GM12878 (cell line): ENCODE measurements around the gene LRIT2. TPM values are rescaled to one million over a fixed set of nuclear protein-coding genes. Genes with fewer than 3 reads are reported as not detected.

Experiments used
- ATAC-seq: fragments of 200-7000 bp; cut with Tn5 transposase; 3 replicates; pipeline ENCODE4 v1.9.1; 2020; ENCODE audit warnings: mild to moderate bottlenecking, moderate library complexity
- BruUV-seq: library from RNA; stranded (reverse); fragments of 400-500 nt; replicated peaks from 2 replicates; lab custom pipeline; 2021; lab: Mats Ljungman, UMichigan
- CTCF ChIA-PET: fragments of 300-600 bp; sonication (Branson Sonifier 250); formaldehyde crosslinking; extraction: SDS; loops from one replicate; lab custom pipeline; 2021; ENCODE audit warnings: inconsistent platforms; lab: Yijun Ruan, JAX
- POLR2A ChIA-PET: fragments of 350-600 bp; formaldehyde crosslinking; extraction: SDS; loops from one replicate; lab custom pipeline; 2021; ENCODE audit warnings: inconsistent platforms; lab: Charles Lee
- RAD21 ChIA-PET: fragments of 300-600 bp; sonication (Branson Sonifier 250); formaldehyde crosslinking; loops from one replicate; lab custom pipeline; 2023; ENCODE audit warnings: antibody characterized with exemption; ENCODE audit not compliant: unreplicated experiment; lab: Charles Lee
- SMC1A ChIA-PET: fragments of 300-600 bp; sonication (Branson Sonifier 250); formaldehyde crosslinking; loops from one replicate; lab custom pipeline; 2023; ENCODE audit not compliant: unreplicated experiment, uncharacterized antibody; lab: Charles Lee
- DNase-seq: peaks from one replicate; pipeline ENCODE4 v3.0.0-alpha.2; 2011; ENCODE audit warnings: low read depth, low spot score
- FAIRE-seq: peaks from 3 replicates; lab custom pipeline; 2011; peaks lifted over from hg19 to GRCh38; lab: Jason Lieb, UNC
- H2AFZ ChIP-seq: 2 replicates; pipeline ENCODE4 v1.6.0; 2011; ENCODE audit warnings: low read depth, low read length, control low read depth; ENCODE audit not compliant: control insufficient read depth
- H3K27ac ChIP-seq: 2 replicates; pipeline ENCODE4 v1.5.1; 2011; ENCODE audit warnings: control low read depth; ENCODE audit not compliant: control insufficient read depth, insufficient read depth
- H3K27me3 ChIP-seq, 2 experiments: replicated peaks in 1 of 2; 2 replicates each; pipeline versions ENCODE4 v1.6.0 to v1.6.1; 2011; ENCODE audit warnings: low read length in 1 of 2; ENCODE audit not compliant: control insufficient read depth in 2 of 2, insufficient read depth in 2 of 2
- H3K36me3 ChIP-seq, 2 experiments: 2 replicates each; pipeline ENCODE4 v1.5.1; 2011; ENCODE audit warnings: low read length in 1 of 2; ENCODE audit not compliant: control insufficient read depth in 2 of 2, insufficient read depth in 2 of 2
- H3K4me1 ChIP-seq: 2 replicates; pipeline ENCODE4 v1.6.1; 2011; ENCODE audit warnings: mild to moderate bottlenecking, low read length, moderate library complexity, mixed read lengths; ENCODE audit not compliant: control insufficient read depth, insufficient read depth
- H3K4me2 ChIP-seq: 2 replicates; pipeline ENCODE4 v1.6.0; 2011; ENCODE audit warnings: control low read depth; ENCODE audit not compliant: control insufficient read depth, insufficient read depth
- H3K4me3 ChIP-seq: fragments of 200-600 bp; sonication (generic); 2 replicates; pipeline ENCODE4 v1.5.1; 2016
- H3K79me2 ChIP-seq: 2 replicates; pipeline ENCODE4 v1.6.0; 2011; ENCODE audit warnings: low read length; ENCODE audit not compliant: control insufficient read depth, insufficient read depth
- H3K9ac ChIP-seq: 2 replicates; pipeline ENCODE4 v1.8.0; 2011; ENCODE audit warnings: low read length, control low read depth, mixed read lengths; ENCODE audit not compliant: control insufficient read depth, insufficient read depth
- H3K9me3 ChIP-seq: replicated peaks from 3 replicates; pipeline ENCODE4 v1.5.1; 2011; ENCODE audit warnings: mild to moderate bottlenecking, low read length; ENCODE audit not compliant: control insufficient read depth, insufficient read depth
- H4K20me1 ChIP-seq: 2 replicates; pipeline ENCODE4 v1.6.0; 2011; ENCODE audit not compliant: control insufficient read depth, insufficient read depth
- BACH1 ChIP-seq: fragments of 450-650 bp; IDR thresholded peaks from 2 replicates; pipeline ENCODE4 v1.6.1; 2017; ENCODE audit warnings: mild to moderate bottlenecking, borderline replicate concordance
- CBX3 ChIP-seq: fragments of 200-600 bp; sonication (generic); IDR thresholded peaks from 2 replicates; pipeline ENCODE4 v1.6.1; 2016; ENCODE audit warnings: low read depth, borderline replicate concordance
- CREM ChIP-seq: IDR thresholded peaks from 2 replicates; pipeline ENCODE4 v1.6.1; 2014; ENCODE audit warnings: antibody characterized with exemption, low read depth
- DPF2 ChIP-seq: fragments of 450-650 bp; IDR thresholded peaks from 2 replicates; pipeline ENCODE4 v1.6.1; 2017; ENCODE audit warnings: mild to moderate bottlenecking
- IKZF2 ChIP-seq, 2 experiments: fragments of 450-650 bp; IDR thresholded peaks; 2 replicates each; pipeline ENCODE4 v1.6.1; 2017; ENCODE audit warnings: mild to moderate bottlenecking in 2 of 2, moderate library complexity in 2 of 2
- PAX5 ChIP-seq: IDR thresholded peaks from 2 replicates; pipeline ENCODE4 v1.6.1; 2011; ENCODE audit warnings: low read depth, low read length, borderline replicate concordance
- SMAD5 ChIP-seq: IDR thresholded peaks from 2 replicates; pipeline ENCODE4 v1.6.1; 2016; ENCODE audit warnings: antibody characterized with exemption, low read depth
- ZNF24 ChIP-seq: fragments of 450-650 bp; IDR thresholded peaks from 2 replicates; pipeline ENCODE4 v1.6.1; 2017; ENCODE audit warnings: antibody characterized with exemption, mild to moderate bottlenecking
- WGBS: methylation state at CpG from one replicate; pipeline ENCODE4 v1.1.6; 2016; ENCODE audit warnings: low lambda C conversion rate; ENCODE audit not compliant: insufficient replicate concordance, insufficient coverage; ENCODE audit errors: missing lambda C conversion rate; 5-methylcytosine and 5-hydroxymethylcytosine counted together
- in situ Hi-C: fragments of 300-500 bp; cut with MboI; formaldehyde crosslinking; loops from 9 replicates; pipeline ENCODE4 v1.14.3; 2018; ENCODE audit warnings: mixed read lengths
- intact Hi-C: fragments of 100-400 bp; cut with micrococcal nuclease; formaldehyde crosslinking; loops from one replicate; pipeline ENCODE4 v1.14.2; 2022; ENCODE audit not compliant: unreplicated experiment
- polyA plus RNA-seq, 11 experiments: library from polyadenylated mRNA; depleted of rRNA in 4 of 11; unstranded in 6 of 11; stranded (reverse) in 5 of 11; fragments of >200 nt; fragmentation: Nextera tagmentation in 4 of 11; fragmentation: Illumina TruSeq in 1 of 11; extraction: Ambion mirVana in 4 of 11; extraction: Trizol in 1 of 11; gene quantifications; 1 replicate in 1 of 11; 2 replicates in 10 of 11; pipeline versions ENCODE4 v1.2.1 to v1.2.3, GENCODE V29; 2011 to 2016; ENCODE audit warnings: inconsistent platforms in 2 of 11, missing spikeins in 2 of 11, low read depth in 1 of 11
- total RNA-seq, 4 experiments: library from RNA; depleted of rRNA in 3 of 4; stranded (reverse); fragments of >200 nt in 3 of 4; fragmentation: Illumina TruSeq in 1 of 4; extraction: Trizol in 1 of 4; gene quantifications; 2 replicates each; pipeline versions ENCODE4 v1.2.1 to v1.2.3, GENCODE V29; 2013 to 2021
- TF ChIP-seq, protein P1 (sequence below): IDR thresholded peaks from 2 replicates; pipeline ENCODE4 v1.6.1; 2011; ENCODE audit warnings: low read depth, mild to moderate bottlenecking, low read length, moderate library complexity, borderline replicate concordance; ENCODE audit errors: extremely low read depth
- TF ChIP-seq, protein P2 (sequence below): fragments of 450-650 bp; formaldehyde crosslinking; IDR thresholded peaks from 2 replicates; pipeline ENCODE4 v1.4.0; 2020; ENCODE audit warnings: mild to moderate bottlenecking, moderate library complexity
- TF ChIP-seq, protein P3 (sequence below): IDR thresholded peaks from 2 replicates; pipeline ENCODE4 v1.6.1; 2012; ENCODE audit warnings: low read depth, low read length, improper control_type of control experiment

LRIT2 gene
- total and polyA plus RNA-seq, 10 of the 15 experiments (the other 5 are each of a cell fraction or from before 2014, with no cell fraction given) = not detected

DNA sequence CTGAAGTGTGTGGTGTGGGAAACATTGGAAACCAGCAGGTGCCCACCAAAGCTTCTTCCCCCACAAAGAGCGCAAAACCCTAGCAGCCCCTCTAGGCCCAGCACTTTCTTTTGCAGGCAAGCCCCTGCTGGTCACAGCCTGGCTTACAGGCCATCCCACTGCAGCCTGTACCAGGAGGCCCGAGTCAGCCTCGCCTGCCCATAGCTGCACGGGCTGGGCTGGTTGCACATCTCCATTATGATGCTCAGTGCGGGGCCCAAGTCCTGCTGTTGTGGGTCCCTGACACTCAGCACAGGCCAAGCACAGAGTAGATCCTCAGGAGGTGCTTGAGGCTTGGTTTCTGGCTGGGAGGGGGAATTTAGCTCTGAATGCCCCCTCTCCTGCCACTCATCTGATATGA is 23.0 kb downstream of the LRIT2 start:
- in situ Hi-C loops (loop anchor here (10.0 kb wide), 1 partner anchor 58 kb away; no protein-coding TSS in a partner anchor), intact Hi-C loops (no loop called here)
- POLR2A ChIA-PET = no interaction called here
- FAIRE-seq = no peak
- BruUV-seq = no TSS peak
- Histone ChIP-seq H3K4me3 (no peak overlapping the region), H3K27me3 (peaks cover 0 to 7% of the 10 kb centered on the region in 2 experiments; a peak in 3 of 4 replicates), H3K4me2 (no peak overlapping the region), H3K9me3 (no peaks in the 10 kb centered on the region), H2AFZ (no peak overlapping the region), H3K79me2 (no peaks in the 10 kb centered on the region)
- SMC1A ChIA-PET = interaction anchor here (0.8 to 15.0 kb wide), 8 partner anchors 9 to 54 kb away, joined by 3 to 155 read pairs (median 8); no protein-coding TSS in a partner anchor
- 89% methylated on average over 5 of the region's 5 CpGs for WGBS
- DNase-seq = no peak
- CTCF ChIA-PET = interaction anchor here (1.0 to 28.3 kb wide), 8 partner anchors 9 to 143 kb away, joined by 3 to 788 read pairs (median 4); partner anchors contain the start of genes GHITM and GPR15LG
- TF ChIP-seq, protein P1, sequence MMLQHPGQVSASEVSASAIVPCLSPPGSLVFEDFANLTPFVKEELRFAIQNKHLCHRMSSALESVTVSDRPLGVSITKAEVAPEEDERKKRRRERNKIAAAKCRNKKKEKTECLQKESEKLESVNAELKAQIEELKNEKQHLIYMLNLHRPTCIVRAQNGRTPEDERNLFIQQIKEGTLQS = no peak
- no peak for TF ChIP-seq IKZF2 (IDR thresholded peaks at IDR 0.05)
- TF ChIP-seq SMAD5 = no peak
- TF ChIP-seq, protein P2, sequence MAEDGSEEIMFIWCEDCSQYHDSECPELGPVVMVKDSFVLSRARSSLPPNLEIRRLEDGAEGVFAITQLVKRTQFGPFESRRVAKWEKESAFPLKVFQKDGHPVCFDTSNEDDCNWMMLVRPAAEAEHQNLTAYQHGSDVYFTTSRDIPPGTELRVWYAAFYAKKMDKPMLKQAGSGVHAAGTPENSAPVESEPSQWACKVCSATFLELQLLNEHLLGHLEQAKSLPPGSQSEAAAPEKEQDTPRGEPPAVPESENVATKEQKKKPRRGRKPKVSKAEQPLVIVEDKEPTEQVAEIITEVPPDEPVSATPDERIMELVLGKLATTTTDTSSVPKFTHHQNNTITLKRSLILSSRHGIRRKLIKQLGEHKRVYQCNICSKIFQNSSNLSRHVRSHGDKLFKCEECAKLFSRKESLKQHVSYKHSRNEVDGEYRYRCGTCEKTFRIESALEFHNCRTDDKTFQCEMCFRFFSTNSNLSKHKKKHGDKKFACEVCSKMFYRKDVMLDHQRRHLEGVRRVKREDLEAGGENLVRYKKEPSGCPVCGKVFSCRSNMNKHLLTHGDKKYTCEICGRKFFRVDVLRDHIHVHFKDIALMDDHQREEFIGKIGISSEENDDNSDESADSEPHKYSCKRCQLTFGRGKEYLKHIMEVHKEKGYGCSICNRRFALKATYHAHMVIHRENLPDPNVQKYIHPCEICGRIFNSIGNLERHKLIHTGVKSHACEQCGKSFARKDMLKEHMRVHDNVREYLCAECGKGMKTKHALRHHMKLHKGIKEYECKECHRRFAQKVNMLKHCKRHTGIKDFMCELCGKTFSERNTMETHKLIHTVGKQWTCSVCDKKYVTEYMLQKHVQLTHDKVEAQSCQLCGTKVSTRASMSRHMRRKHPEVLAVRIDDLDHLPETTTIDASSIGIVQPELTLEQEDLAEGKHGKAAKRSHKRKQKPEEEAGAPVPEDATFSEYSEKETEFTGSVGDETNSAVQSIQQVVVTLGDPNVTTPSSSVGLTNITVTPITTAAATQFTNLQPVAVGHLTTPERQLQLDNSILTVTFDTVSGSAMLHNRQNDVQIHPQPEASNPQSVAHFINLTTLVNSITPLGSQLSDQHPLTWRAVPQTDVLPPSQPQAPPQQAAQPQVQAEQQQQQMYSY = no peak
- no peak for TF ChIP-seq DPF2
- TF ChIP-seq PAX5 = no peak
- TF ChIP-seq, protein P3, sequence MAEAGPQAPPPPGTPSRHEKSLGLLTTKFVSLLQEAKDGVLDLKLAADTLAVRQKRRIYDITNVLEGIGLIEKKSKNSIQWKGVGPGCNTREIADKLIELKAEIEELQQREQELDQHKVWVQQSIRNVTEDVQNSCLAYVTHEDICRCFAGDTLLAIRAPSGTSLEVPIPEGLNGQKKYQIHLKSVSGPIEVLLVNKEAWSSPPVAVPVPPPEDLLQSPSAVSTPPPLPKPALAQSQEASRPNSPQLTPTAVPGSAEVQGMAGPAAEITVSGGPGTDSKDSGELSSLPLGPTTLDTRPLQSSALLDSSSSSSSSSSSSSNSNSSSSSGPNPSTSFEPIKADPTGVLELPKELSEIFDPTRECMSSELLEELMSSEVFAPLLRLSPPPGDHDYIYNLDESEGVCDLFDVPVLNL = no peak
- TF ChIP-seq BACH1 = no peak
- TF ChIP-seq ZNF24 = no peak
- TF ChIP-seq CREM = no peak
- TF ChIP-seq CBX3 = no peak
- TF ChIP-seq, all 136 proteins: peak for 0
- H3K4me1 ChIP-seq = no peaks in the 10 kb centered on the region
- no peaks in the 10 kb centered on the region for H3K36me3 ChIP-seq
- no peaks in the 10 kb centered on the region for H4K20me1 ChIP-seq
- no peak for ATAC-seq
- RAD21 ChIA-PET = interaction anchor here (1.5 to 3.6 kb wide), 4 partner anchors 9 to 61 kb away, joined by 4 to 74 read pairs (median 5); no protein-coding TSS in a partner anchor
- no peak overlapping the region for H3K27ac ChIP-seq
- H3K9ac ChIP-seq = no peak overlapping the region
